ENCODE results near the gene PIP4K2A. TPM values are rescaled to one million over a fixed set of nuclear protein-coding genes. Genes with fewer than 3 reads are reported as not detected.

Gene PIP4K2A
- total RNA-seq, 1 donor from 2014 or later, result 110 TPM

DNA sequence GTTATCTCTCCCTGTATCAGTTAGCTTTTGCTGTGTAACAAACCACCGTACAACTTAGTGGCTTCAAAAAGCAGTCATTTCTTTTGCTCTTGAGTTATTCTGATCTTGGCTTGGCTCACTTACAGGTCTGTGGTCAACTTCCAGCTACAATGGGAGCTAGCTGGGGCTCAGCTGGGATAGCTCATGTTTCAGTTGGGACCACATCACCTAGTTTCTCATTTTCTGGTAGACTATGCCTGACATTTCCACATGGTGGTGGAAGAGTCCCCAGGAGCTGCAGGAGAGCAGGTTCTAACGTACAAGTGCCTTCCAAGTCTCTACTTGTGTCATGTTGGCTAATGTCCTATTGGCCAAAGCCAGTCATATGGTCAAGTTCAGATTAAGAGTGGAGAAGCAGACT, 25.8 kb upstream of the PIP4K2A start:
- Mint-ChIP-seq H3K4me3 (ENCODE audit: unreplicated experiment) (no peak overlapping the region), H3K27me3 (ENCODE audit: unreplicated experiment) (no peaks in the 10 kb centered on the region), H3K36me3 (ENCODE audit: low read depth, unreplicated experiment) (peaks cover 5% of the 10 kb centered on the region), H3K4me1 (ENCODE audit: unreplicated experiment) (peaks cover 3% of the 10 kb centered on the region), H3K27ac (ENCODE audit: unreplicated experiment) (no peak overlapping the region), H3K9me3 (ENCODE audit: unreplicated experiment) (no peaks in the 10 kb centered on the region)
- no peak for DNase-seq (ENCODE audit: low spot score)
- TF ChIP-seq, protein P1, sequence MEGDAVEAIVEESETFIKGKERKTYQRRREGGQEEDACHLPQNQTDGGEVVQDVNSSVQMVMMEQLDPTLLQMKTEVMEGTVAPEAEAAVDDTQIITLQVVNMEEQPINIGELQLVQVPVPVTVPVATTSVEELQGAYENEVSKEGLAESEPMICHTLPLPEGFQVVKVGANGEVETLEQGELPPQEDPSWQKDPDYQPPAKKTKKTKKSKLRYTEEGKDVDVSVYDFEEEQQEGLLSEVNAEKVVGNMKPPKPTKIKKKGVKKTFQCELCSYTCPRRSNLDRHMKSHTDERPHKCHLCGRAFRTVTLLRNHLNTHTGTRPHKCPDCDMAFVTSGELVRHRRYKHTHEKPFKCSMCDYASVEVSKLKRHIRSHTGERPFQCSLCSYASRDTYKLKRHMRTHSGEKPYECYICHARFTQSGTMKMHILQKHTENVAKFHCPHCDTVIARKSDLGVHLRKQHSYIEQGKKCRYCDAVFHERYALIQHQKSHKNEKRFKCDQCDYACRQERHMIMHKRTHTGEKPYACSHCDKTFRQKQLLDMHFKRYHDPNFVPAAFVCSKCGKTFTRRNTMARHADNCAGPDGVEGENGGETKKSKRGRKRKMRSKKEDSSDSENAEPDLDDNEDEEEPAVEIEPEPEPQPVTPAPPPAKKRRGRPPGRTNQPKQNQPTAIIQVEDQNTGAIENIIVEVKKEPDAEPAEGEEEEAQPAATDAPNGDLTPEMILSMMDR (IDR thresholded peaks at IDR 0.05; ENCODE audit: unreplicated experiment), result no peak

DNA sequence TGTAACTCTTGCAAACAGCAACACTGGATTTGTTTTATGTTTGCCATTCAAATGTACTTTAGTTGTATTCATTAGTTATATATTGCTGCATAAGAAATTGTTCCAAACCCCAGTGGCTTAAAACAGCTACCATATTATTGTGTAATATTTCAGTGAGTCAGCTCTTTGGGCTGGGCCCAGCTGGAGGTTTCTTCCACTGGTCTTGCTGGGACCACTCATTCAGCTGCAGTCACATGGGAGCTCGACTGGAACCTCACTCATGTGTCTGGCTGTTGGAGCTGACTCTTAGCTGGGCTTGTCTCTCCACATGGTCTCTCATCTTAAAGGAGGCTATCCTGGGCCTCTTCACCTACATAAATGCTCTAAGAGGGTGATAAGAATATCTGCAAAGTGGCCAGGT, 23.2 kb upstream of the PIP4K2A start:
- no peaks in the 10 kb centered on the region for H3K9me3 Mint-ChIP-seq (ENCODE audit: unreplicated experiment)
- H3K36me3 Mint-ChIP-seq (ENCODE audit: low read depth, unreplicated experiment), result no peaks in the 10 kb centered on the region
- TF ChIP-seq, protein P1 (IDR thresholded peaks at IDR 0.05; ENCODE audit: unreplicated experiment), result no peak
- no peak overlapping the region for H3K27ac Mint-ChIP-seq (ENCODE audit: unreplicated experiment)
- H3K27me3 Mint-ChIP-seq (ENCODE audit: unreplicated experiment), result no peaks in the 10 kb centered on the region
- H3K4me1 Mint-ChIP-seq (ENCODE audit: unreplicated experiment), result peaks cover 3% of the 10 kb centered on the region
- no peak for DNase-seq (ENCODE audit: low spot score)
- H3K4me3 Mint-ChIP-seq (ENCODE audit: unreplicated experiment), result no peak overlapping the region

DNA sequence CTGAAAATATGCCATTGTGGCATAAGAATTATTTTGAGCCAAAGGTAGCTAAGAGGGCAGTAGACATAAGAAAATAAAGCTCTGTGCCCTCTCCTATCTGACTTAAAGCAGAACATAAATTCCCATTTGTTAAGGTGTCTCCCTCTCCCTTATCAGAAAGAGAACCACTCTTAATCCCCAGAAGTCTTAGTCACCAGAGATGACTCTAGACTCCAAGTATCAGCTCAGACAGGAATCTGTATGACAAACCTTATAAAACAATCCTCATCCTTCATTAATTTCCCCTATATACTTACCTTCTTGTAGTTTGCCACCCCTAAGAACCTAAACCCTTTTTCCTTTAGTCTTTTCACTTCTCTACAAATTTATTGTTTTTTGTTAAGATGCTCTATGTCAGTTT, 21.8 kb upstream of the PIP4K2A start:
- H3K27ac Mint-ChIP-seq (ENCODE audit: unreplicated experiment), result no peak overlapping the region
- H3K36me3 Mint-ChIP-seq (ENCODE audit: low read depth, unreplicated experiment), result no peaks in the 10 kb centered on the region
- H3K4me3 Mint-ChIP-seq (ENCODE audit: unreplicated experiment), result no peak overlapping the region
- H3K4me1 Mint-ChIP-seq (ENCODE audit: unreplicated experiment), result peaks cover 3% of the 10 kb centered on the region
- no peaks in the 10 kb centered on the region for H3K27me3 Mint-ChIP-seq (ENCODE audit: unreplicated experiment)
- no peaks in the 10 kb centered on the region for H3K9me3 Mint-ChIP-seq (ENCODE audit: unreplicated experiment)
- DNase-seq (ENCODE audit: low spot score), result no peak
- TF ChIP-seq, protein P1 (IDR thresholded peaks at IDR 0.05; ENCODE audit: unreplicated experiment), result no peak

DNA sequence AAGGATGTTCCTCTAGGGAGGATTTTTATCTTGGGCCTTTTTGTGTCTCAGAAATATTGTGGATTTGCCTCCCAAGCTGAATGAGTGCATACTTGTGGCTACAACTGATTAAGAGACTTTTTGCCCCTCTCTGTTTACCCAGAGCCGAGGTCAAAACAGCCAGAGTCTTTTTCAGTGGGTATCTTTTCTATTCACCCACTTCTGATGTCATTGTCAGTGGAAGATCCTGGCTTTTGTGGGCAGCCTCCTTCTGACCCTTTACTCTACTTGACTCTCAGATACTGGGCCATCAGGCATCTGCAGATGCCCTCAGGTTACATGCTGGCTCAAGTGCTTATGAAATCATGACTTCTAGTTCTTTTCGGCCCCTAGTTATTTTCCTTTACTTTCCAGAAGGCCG, 19.6 kb upstream of the PIP4K2A start:
- no peaks in the 10 kb centered on the region for H3K9me3 Mint-ChIP-seq (ENCODE audit: unreplicated experiment)
- no peaks in the 10 kb centered on the region for H3K27me3 Mint-ChIP-seq (ENCODE audit: unreplicated experiment)

DNA sequence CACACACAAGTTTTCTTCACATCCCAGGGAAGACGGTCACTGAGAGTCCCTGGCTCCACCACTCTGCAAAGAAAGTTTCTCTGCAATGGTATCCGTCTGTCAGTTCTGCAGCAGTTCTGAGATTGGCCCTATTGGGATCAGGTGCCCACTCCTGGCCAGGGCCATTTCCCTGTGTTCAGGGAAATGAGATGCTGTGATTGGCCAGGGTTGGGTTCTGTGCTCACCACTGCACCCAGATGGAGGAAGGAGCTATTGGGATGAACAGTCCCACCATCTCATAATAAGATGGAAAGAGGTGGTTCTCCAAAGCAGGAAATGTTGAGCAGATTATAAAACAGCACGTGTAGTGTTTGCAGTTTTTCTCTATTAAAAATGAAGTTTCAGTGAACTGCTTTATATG, 13.3 kb upstream of the PIP4K2A start:
- H3K4me1 Mint-ChIP-seq (ENCODE audit: unreplicated experiment), result peaks cover 15% of the 10 kb centered on the region
- no peaks in the 10 kb centered on the region for H3K9me3 Mint-ChIP-seq (ENCODE audit: unreplicated experiment)
- H3K4me3 Mint-ChIP-seq (ENCODE audit: unreplicated experiment), result no peak overlapping the region
- no peak for DNase-seq (ENCODE audit: low spot score)
- H3K27me3 Mint-ChIP-seq (ENCODE audit: unreplicated experiment), result no peaks in the 10 kb centered on the region
- TF ChIP-seq, protein P1 (IDR thresholded peaks at IDR 0.05; ENCODE audit: unreplicated experiment), result no peak
- H3K36me3 Mint-ChIP-seq (ENCODE audit: low read depth, unreplicated experiment), result no peaks in the 10 kb centered on the region
- H3K27ac Mint-ChIP-seq (ENCODE audit: unreplicated experiment), result no peak overlapping the region

More for the DNA sequence above, 19.6 kb upstream of the PIP4K2A start:
- H3K4me1 Mint-ChIP-seq (ENCODE audit: unreplicated experiment), result peaks cover 6% of the 10 kb centered on the region
- DNase-seq (ENCODE audit: low spot score), result no peak
- H3K36me3 Mint-ChIP-seq (ENCODE audit: low read depth, unreplicated experiment), result no peaks in the 10 kb centered on the region
- H3K27ac Mint-ChIP-seq (ENCODE audit: unreplicated experiment), result no peak overlapping the region
- TF ChIP-seq, protein P1 (IDR thresholded peaks at IDR 0.05; ENCODE audit: unreplicated experiment), result no peak
- no peak overlapping the region for H3K4me3 Mint-ChIP-seq (ENCODE audit: unreplicated experiment)

Measured in endothelial cell (in vitro differentiated cells).